ENCODE measurements around the gene KLHDC10.
"Not testable (repeated sequence)": the region's sequence is repeated elsewhere in the genome, so short reads cannot be mapped to it uniquely, and the experiment has no call there.

The KLHDC10 gene

DNA sequence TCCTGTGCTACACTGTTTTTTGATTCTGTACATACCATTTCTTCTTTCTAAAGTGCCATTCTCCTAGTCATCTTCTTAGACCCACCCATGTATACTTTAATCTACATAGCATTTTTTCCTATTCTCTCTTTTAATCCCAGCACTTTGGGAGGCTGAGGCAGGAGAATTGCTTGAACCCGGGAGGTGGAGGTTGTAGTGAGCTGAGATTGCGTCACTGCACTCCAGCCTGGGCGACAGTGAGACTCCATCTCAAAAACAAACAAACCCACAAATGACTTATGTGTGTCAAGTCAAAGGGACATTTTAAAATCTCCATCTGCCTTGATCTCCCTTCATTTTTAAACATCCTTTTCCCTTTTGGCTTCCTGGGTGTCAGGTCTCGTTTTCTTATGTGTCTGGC is 13.2 kb downstream of the KLHDC10 start:
- not testable (repeated sequence) for DNase-seq

DNA sequence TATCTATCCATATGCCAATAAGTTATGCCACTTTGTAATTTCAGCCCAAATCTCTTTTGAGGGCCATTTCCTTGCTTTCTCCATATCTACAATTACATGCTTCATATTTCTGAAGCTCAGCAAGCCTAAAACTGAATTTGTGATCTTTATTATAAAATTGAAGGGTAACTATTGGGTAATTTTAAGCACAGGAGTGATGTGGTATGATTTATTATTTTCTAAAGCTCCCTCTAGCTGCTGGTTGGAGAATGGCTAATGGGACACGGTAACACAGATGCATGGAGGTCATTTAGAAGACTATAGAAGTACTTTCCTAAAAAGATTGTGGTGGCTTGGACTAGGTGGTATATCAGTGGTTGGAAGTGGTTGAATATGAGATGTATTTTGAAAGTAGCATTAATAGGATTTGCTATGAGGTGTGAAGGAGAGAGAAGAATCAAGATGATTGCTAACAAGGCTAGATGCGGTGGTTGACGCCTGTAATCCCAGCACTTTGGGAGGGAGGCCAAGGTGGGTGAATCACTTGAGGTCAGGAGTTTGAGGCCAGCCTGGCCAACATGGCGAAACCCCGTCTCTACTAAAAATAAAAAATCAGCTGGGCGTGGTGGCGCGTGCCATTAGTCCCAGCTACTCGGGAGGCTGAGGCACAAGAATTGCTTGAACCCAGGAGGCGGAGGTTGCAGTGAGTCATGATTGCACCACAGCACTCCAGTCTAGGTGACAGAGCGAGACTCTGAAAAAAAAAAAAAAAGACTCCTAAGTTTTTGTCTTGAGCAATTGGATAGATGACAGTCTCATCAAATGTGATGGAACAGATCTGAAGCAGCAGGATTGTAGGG is 13.9 kb downstream of the KLHDC10 start:
- no peak for DNase-seq

DNA sequence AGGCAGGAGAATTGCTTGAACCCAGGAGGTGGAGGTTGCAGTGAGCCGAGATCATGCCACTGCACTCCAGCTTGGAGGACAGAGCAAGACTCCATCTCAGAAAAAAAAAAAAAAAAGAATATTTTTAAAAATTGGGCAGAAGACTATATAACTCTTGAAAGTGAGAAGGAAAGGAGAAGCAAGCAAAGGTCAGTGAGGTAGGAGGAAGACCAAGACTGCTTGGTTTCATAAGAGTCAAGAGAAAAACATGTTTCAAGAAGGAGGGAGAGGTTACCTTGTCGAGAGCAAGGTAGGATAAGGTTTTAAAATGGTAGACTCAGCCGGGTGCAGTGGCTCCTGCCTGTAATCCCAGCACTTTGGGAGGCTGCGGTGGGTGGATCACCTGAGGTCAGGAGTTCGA is 14.9 kb downstream of the KLHDC10 start:
- DNase-seq = not testable (repeated sequence)

DNA sequence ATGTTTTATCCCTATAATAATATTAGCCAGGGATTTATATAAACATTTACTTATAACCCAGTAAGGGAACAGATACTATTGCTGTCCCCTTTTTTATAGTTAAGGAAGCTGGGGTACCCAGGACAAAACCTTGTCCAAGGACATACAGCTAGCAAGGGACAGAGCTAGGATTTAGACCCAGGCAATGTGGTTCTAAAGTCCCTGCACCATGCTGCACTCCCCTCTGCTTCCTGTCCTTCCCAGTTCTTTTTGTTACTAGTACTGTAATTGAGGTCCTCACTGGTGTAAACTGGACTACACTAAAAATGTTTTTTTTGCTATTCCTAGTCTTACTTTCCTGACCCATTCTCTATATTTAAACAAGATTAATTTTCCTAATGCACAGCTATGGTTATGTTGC is 16.6 kb downstream of the KLHDC10 start:
- DNase-seq = no peak

DNA sequence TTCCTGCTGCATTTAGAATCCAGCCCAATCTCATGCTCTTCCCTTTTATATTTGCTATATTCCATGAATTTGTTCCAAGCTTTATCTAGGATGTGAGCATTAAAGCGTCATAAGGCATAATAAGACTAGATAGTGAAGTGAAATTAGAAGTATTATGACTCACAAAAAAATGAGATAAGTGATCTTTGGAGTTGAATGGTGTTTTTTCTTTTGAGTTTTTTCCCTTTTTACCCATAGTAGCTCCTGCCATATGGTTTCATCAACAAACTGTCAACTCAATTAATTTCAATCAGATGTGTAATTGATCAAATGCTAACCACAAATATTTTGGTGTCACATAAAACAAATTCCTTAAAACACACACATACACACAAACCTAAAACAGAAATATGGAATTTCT is 17.0 kb downstream of the KLHDC10 start:
- no peak for DNase-seq

DNA sequence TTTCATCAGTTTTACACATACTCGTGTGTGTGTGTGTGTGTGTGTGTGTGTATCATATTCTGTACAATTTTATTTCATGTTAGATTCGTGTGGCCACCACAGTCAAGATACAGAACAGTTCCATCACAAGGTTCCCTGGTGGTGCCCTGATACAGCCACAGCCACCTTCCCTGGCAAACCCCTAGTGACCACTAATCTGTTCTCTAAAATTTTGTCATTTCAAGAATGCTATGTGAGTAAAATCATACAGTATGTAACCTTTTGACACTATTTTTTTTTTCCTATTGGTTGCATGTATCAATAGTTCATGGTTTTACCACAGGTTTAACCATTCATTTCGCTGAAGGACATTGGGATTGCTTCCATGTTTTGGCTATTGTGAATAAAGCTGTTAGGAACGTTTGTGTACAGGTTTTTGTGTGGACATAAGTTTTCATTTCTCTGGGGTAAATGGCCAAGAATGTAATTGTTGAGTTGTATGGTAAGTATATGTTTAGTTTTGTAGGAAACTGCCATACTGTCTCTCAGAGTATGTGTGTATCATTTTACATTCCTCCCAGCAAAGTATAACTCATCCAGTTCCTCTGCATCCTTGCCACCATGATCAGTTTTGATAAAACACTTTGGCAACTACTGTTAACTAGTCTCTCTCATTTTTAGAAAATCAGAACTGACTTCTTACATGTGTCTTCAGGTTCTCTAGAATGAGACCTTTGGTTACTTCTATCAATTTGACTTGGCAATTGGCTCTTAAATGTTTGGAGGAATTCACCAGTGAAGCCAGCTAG is 20.6 kb downstream of the KLHDC10 start:
- DNase-seq = no peak

DNA sequence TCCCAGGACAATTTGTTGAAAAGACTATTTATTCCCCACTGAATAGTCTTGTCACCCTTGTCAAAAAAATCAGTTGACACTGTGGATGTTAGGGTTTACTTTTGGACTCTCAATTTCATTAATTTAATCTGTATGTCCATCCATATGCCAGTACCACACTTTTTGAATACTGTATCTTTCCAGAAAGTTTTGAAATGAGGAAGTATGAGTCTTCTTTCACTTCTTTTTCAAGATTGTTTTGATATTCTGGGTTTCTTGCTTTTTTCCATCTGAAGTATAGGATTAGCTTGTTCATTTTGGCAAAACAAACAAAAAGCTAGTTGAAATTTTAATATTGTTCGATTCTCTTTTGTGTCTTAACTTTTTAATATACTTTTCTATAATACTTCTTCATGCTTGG is 21.7 kb downstream of the KLHDC10 start:
- DNase-seq = no peak

DNA sequence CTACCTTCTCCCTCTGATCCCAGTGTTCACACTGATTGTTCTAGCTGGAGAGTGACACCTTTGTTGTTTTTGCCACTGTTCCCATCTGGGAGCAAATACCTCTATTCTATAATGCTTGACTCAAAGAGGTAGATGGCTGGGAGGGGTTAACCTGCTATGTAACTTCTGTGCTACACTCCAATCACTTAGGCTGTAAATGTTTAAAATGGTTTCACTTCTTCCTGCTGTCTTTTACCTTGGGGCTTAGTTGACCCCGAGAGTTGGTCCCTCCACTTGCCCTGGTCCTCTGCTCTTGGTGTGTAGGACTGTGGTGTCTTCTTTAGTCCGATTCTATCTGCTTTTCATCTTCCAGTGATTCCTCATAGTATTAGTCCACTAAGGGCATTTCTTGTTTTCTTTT is 22.3 kb downstream of the KLHDC10 start:
- no peak for DNase-seq

DNA sequence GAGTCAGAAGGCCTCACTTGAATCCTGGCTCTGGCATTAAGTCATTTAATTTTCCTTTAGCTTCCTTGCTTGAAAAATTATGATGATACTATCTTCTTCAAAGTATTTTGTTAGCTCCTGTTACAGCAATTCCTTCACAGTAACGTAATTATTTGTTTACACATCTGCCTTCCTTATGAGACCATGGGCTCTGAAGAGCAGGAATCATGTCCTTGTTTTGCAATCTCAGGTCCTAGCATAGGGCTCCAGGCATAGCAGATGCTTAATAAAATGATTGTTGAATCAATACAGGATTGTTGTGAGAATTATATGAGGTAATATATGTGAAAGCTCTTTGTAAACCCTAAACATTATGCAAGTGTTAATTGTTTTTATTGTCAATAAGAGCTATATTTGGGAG is 25.5 kb downstream of the KLHDC10 start:
- DNase-seq = no peak

DNA sequence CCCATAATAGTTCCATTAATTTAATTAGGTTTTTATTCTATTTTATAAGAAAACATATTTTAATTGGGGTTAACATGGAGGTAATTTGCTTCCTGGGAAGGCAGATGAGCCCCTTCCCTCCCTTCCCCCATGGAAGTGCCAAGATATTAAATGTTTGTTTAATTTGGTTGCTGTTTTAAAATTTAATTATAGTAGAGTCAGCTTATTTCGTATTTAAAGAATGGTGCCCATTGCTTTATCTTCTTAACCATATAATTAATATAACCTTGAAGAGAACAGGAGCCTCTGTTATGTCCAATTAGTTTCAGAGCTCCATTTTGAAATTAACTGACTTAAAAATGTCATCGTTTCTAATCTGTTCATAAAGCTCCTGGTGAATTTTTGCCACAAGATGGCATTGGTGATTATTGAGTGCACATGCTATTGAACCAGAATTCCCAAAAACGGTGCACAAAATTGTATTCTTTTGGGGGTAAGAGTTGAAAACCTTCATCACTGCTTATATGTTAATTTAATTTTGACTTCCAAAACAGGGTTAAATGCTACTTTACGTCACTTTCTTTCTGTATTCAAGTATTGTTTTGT is 26.0 kb downstream of the KLHDC10 start:
- DNase-seq = no peak

DNA sequence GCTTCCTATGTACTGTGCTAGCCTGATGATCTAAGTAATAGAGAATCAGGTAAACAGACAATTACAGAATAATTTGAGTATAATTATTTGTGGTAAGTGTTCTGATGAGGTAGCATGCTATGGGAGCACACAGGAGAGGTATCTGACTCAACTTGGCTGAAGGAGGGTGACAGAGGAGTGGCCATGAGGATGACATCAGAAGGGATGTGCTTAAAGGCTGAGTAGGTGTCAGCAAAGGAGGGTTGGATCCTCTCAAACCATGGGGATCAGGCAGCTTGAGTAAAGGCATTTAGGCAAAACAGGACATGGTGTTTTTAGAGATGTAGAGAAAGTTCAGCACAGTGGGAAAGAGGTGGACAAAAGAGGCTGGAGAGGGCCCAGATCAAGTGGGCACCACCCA is 29.0 kb downstream of the KLHDC10 start:
- DNase-seq = no peak

DNA sequence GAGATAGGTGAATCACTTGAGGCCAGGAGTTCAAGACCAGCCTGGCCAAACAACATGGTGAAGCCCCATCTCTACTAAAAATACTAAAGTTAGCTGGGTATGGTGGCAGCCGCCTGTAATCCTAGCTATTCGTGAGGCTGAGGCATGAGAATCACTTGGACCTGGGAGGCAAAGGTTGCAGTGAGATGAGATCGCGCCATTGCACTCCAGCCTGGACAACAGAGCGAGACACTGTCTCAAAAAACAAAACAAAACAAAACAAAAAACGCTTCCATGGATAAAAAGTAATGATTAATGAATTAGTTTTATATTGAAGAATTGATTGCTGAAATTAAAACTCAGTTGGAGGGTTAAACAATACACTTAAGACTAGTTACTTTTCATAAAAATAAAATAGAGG is 32.3 kb downstream of the KLHDC10 start:
- no peak for DNase-seq

DNA sequence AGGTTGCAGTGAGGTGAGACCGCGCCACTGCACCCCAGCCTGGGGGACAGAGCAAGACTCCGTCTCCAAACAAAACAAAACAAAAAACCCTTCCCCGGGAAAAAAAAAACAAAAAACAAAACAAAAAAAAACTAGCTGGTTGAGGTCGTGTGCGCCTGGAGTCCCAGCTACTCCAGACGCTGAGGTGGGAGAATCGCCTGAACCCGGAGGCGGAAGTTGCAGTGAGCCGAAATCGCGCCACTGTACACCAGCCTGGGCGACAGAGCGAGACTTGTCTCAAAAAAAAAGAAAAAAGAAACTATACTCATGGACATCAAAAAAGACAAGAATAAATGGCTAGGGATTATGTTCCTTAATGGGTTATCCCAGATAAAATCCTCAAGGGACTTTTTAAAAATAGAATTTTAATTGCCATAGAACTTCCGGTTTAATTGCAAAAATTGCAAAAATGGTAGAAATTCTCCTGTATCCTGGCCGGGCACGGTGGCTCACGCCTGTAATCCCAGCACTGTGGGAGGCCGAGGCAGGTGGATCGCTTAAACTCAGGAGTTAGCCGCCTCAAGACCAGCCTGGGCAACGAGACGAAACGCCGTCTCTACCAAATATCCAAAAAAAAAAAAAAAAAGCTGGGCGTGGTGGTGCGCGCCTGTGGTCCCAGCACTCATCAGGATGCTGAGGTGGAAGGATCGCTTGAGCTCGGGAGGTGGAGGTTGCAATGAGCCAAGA is 37.8 kb downstream of the KLHDC10 start:
- no peak for DNase-seq

DNA sequence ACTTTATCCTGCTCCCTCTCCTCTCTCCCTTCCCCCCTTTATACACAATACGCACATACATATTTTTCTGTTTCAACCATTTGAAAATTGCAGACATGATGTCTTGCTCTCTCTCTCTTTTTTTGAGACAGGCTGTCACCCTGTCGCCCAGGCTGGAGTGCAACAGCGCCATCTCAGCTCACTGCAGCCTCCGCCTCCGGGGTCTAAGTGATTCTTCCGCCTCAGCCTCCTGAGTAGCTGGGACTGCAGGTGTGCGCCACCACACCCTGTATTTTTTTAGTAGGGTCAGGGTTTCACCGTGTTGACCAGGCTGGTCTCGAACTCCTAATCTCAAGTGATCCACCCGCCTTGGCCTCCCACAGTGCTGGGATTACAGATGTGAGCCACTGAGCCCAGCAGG is 38.5 kb downstream of the KLHDC10 start:
- no peak for DNase-seq

DNA sequence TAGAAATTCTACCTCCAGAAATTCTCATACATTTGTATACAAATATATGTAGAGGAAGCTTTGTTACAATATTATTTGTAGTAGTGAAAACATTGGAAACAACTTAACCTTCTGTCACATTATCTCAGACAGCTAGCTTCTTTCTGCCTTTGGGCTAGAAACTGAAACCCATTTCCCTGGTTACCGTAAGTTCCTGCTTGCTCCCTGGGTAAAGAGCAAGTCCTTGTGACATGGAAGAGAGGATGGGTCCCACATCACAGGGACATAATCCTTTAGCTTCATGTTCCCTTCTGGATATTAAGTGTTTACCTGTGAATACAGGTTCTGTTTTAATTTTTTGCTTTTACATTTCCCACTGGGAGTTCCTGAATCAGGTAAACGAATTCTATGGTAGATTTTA is 41.8 kb downstream of the KLHDC10 start:
- DNase-seq = no peak

DNA sequence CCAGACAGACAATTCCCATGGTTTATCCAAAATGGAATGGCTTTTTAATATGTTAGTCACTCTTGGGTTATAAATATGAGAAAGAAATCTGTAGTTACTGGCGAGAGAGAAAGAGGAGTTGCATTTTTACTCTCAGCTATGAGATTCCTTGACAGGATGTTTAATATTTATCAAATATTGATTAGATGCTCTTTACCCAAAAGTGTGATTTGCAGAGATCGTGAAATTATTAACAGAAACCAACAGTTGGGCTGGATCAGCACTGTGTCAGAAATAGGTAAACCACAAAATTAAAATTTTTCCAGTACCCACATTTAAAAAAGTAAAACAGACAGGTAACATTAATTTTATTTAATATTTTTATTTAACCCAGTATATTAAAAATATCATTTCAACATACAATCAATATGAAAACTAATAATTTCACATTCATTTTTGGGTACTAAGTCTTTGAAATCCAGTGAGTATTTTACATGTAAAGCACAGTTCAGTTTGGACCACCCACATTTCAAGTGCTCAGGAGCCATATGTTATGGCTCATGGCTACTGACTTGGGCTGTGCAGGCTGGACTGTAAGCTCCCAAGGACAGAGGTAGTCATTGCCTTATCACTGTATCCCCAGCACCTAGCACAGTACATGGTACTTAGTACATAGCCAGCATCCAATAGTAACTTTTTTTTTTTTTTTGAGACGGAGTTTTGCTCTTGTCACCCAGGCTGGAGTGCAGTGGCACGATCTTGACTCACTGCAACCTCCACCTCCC is 42.5 kb downstream of the KLHDC10 start:
- no peak for DNase-seq

DNA sequence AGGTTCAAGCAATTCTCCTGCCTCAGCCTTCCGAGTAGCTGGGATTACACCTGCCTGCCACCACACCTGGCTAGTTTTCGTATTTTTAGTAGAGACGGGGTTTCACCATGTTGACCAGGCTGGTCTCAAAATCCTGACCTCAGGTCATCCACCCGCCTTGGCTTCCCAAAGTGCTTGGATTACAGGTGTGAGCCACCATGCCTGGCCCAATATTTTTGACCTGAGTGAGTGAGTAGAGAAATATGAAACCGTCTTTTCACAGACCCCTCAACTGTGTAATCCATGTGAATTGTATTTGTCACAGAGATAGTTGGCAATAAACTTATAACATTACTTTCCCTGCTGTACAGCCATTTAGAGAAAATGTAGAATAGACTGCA is 43.1 kb downstream of the KLHDC10 start:
- not testable (repeated sequence) for DNase-seq

DNA sequence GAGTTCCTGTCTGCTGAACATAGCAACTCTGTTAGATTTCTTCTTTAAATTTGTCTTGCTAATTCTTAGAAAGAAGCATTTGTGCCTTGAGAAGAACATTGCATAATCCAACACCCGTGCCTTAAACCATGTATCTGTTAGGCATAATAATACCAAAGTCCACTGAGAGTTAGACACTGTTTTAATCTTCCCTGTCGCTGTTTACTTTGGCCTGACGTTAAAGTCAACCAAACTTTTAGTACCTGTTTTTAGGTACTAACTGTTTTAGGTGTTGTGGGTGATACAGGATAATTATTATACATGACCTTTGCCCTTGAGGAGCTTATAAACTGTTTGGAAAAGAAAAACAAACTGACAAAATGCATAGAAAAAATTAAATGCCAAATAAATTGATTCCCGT is 43.6 kb downstream of the KLHDC10 start:
- DNase-seq = no peak

DNA sequence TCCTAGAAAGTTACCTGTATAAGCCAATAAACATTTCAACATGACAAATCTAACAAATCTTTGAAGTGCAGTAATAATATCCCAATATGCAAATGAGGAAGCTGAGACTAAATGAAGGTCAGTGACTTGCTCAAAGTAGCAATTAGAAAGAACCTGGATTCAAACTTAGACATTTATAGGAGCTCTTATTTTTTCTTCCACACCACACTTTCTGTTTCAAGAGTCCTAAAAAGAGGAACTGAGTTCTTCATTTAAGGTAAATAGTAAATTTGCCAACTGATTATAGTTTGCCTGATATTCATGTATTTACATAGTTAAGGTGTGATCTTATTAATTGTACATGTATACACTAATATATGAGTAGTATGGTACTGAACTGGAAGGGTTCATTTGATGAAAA is 44.0 kb downstream of the KLHDC10 start:
- DNase-seq = no peak

DNA sequence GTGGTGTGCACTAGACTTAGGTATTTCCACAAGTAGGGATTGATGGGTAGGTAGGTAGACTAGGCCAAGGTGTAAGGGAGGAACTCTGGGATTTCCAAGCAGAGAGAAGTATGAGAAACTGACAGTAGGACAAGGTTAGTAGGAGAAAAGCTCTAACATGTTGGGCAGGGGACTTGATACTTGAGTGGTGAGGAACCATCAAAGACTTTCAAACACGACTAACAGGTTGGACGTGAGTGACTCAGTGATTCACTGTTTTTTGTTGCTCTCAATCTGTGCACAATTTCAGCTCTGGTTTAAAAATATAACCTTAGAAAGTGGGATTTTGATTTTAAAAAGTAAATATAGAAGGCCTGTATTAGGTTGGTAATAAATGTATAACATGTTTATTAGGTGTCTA is 44.4 kb downstream of the KLHDC10 start:
- no peak for DNase-seq

DNA sequence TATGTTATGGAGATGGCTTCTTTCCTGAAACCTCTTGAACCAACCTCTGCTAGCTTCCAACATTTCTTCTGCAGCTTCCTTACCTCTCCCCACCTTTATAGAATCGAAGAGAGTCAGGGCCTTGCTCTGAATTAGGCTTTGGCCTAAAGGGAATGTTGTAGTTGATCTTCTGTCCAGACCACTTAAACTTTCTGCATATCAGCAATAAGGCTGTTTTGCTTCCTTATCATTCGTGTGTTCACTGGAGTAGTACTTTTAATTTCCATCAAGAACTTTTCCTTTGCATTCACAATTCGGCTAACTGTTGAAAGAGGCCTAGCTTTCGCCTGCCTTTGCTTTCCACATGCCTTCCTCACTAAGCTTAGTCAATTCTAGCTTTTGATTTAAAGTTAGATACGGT is 48.0 kb downstream of the KLHDC10 start:
- DNase-seq = no peak

DNA sequence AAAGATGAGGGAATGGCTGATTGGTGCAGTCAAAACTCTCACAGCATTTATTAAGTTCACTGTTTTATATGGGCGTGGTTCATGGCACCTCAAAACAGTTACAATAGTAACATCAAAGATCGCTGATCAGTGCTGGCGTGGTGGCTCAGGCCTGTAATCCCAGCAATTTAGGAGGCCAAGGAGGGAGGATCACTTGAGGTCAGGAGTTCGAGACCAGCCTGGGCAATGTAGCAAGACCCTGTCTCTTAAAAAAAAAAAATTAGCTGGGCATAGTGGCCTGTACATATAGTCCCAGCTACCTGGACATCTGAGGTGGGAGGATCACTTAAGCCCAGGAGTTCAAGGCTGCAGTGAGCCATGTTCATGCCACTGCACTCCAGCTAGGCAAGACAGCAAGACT is 48.5 kb downstream of the KLHDC10 start:
- DNase-seq = no peak

DNA sequence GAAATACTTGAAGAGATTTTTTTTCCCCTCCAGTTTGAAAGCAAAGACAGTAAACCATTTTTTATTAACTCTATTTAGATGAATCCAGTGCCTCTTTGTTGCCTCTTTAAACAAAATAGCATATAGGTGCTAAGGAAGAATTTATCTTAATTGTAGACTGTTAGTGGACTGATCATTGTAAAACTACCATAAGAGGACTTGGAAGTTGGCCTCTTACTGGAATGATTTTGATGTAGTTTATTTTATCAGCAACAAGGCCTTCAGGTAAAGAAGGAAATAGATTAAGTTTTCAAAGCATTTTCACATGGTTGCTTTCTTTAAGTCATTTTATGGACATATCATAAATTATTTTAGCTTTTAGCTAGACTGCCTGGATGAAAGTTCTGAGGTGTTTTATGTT is 53.2 kb downstream of the KLHDC10 start:
- no peak for DNase-seq

Measured in stimulated activated CD4-positive, alpha-beta T cell treated with anti-CD3 and anti-CD28 coated beads, Interleukin-4, amount 100 ng/mL, for 1 hour (primary cell).